DND-41 (cell line): ENCODE results near the gene PTPN21.

Experiments used
- ATAC-seq: fragments of 200-7000 bp; cut with Tn5 transposase; 3 replicates; pipeline ENCODE4 v1.9.1; 2021; ENCODE audit warnings: low read depth; ENCODE audit not compliant: insufficient read depth
- DNase-seq: peaks from one replicate; pipeline ENCODE4 v3.0.0-alpha.2; 2020
- H2AFZ ChIP-seq: 2 replicates; pipeline ENCODE4 v1.6.0; 2012; ENCODE audit warnings: low read depth, low read length
- H3K27ac ChIP-seq: 2 replicates; pipeline ENCODE4 v1.5.1; 2012; ENCODE audit warnings: low read length, inconsistent platforms
- H3K27me3 ChIP-seq: fragments of 200-600 bp; sonication (generic); 2 replicates; pipeline ENCODE4 v1.6.0; 2012; ENCODE audit warnings: low read length, mild to moderate bottlenecking, inconsistent platforms; ENCODE audit not compliant: insufficient read depth, poor library complexity
- H3K36me3 ChIP-seq: 2 replicates; pipeline ENCODE4 v1.5.1; 2012; ENCODE audit warnings: low read length, inconsistent platforms; ENCODE audit not compliant: insufficient read depth
- H3K4me1 ChIP-seq: 2 replicates; pipeline ENCODE4 v1.5.1; 2012; ENCODE audit warnings: mild to moderate bottlenecking, low read length; ENCODE audit not compliant: insufficient read depth
- H3K4me2 ChIP-seq: 2 replicates; pipeline ENCODE4 v1.6.0; 2012; ENCODE audit warnings: mild to moderate bottlenecking, moderate library complexity, low read length, inconsistent platforms; ENCODE audit not compliant: insufficient read depth
- H3K4me3 ChIP-seq, 2 experiments: fragments of 200-600 bp in 1 of 2; shearing (Covaris generic) in 1 of 2; 2 replicates each; pipeline ENCODE4 v1.5.1; 2012 to 2016; ENCODE audit warnings: inconsistent platforms in 2 of 2, low read length in 2 of 2, mild to moderate bottlenecking in 2 of 2, low read depth in 1 of 2, moderate library complexity in 1 of 2
- H3K79me2 ChIP-seq: 2 replicates; pipeline ENCODE4 v1.6.0; 2012; ENCODE audit warnings: low read length, inconsistent platforms; ENCODE audit not compliant: insufficient read depth
- H3K9ac ChIP-seq: 2 replicates; pipeline ENCODE4 v1.6.0; 2012; ENCODE audit warnings: low read depth, mild to moderate bottlenecking, inconsistent platforms, low read length, moderate library complexity
- H3K9me3 ChIP-seq: 2 replicates; pipeline ENCODE4 v1.5.1; 2012; ENCODE audit warnings: low read length, moderate library complexity, mild to moderate bottlenecking, inconsistent platforms; ENCODE audit not compliant: insufficient read depth, severe bottlenecking
- H4K20me1 ChIP-seq: 2 replicates; pipeline ENCODE4 v1.6.0; 2012; ENCODE audit warnings: low read length; ENCODE audit not compliant: insufficient read depth
- CTCF ChIP-seq: IDR thresholded peaks from 2 replicates; pipeline ENCODE4 v1.5.1; 2012; ENCODE audit warnings: borderline replicate concordance, low read length, moderate library complexity, mild to moderate bottlenecking; ENCODE audit not compliant: poor library complexity, severe bottlenecking; ENCODE audit errors: extremely low read depth
- EZH2 ChIP-seq: IDR thresholded peaks from 3 replicates; pipeline ENCODE4 v1.6.1; 2012; ENCODE audit warnings: borderline replicate concordance, low read depth, mild to moderate bottlenecking, moderate library complexity, low read length, inconsistent platforms; ENCODE audit not compliant: severe bottlenecking

PTPN21 gene

GRCh38 chr14:88479574-88479987 lies 75.2 kb downstream of the PTPN21 start:
- TF ChIP-seq EZH2 (no peak), CTCF (no peak)
- H3K27ac ChIP-seq, result no peak overlapping the region
- no peak for DNase-seq
- H3K79me2 ChIP-seq, result no peaks in the 10 kb centered on the region
- no peaks in the 10 kb centered on the region for H3K4me1 ChIP-seq
- no peaks in the 10 kb centered on the region for H3K36me3 ChIP-seq
- H2AFZ ChIP-seq, result no peak overlapping the region
- no peak for ATAC-seq
- no peaks in the 10 kb centered on the region for H4K20me1 ChIP-seq
- no peak overlapping the region for H3K9ac ChIP-seq
- no peak overlapping the region for H3K4me2 ChIP-seq
- H3K27me3 ChIP-seq, result no peaks in the 10 kb centered on the region
- H3K9me3 ChIP-seq, result no peaks in the 10 kb centered on the region
- H3K4me3 ChIP-seq, result no peak overlapping the region

- H3K9ac ChIP-seq, result no peak overlapping the region
- no peak overlapping the region for H3K27ac ChIP-seq
- H3K9me3 ChIP-seq, result no peaks in the 10 kb centered on the region
- no peak overlapping the region for H2AFZ ChIP-seq
- H3K79me2 ChIP-seq, result no peaks in the 10 kb centered on the region
- ATAC-seq (no peak), DNase-seq (no peak)
- no peak overlapping the region for H3K4me2 ChIP-seq
- H3K4me3 ChIP-seq, result no peak overlapping the region
- H4K20me1 ChIP-seq, result no peaks in the 10 kb centered on the region
- H3K36me3 ChIP-seq, result no peaks in the 10 kb centered on the region
- no peaks in the 10 kb centered on the region for H3K4me1 ChIP-seq
- no peaks in the 10 kb centered on the region for H3K27me3 ChIP-seq
- TF ChIP-seq CTCF (no peak), EZH2 (no peak)
Observed at GRCh38 chr14:88478931-88479330, 75.9 kb downstream of the PTPN21 start.

GRCh38 chr14:88477513-88478250 lies 77.1 kb downstream of the PTPN21 start:
- no peak overlapping the region for H3K27ac ChIP-seq
- no peak overlapping the region for H3K4me3 ChIP-seq
- H3K27me3 ChIP-seq, result no peaks in the 10 kb centered on the region
- H4K20me1 ChIP-seq, result no peaks in the 10 kb centered on the region
- TF ChIP-seq CTCF (no peak), EZH2 (no peak)
- H3K9me3 ChIP-seq, result no peaks in the 10 kb centered on the region
- ATAC-seq (no peak), DNase-seq (no peak)
- no peak overlapping the region for H3K4me2 ChIP-seq
- no peaks in the 10 kb centered on the region for H3K36me3 ChIP-seq
- no peaks in the 10 kb centered on the region for H3K79me2 ChIP-seq
- H3K9ac ChIP-seq, result no peak overlapping the region
- no peaks in the 10 kb centered on the region for H3K4me1 ChIP-seq
- H2AFZ ChIP-seq, result no peak overlapping the region
